Measurements from ENCODE around the gene RAB11B. TPM values are rescaled to one million over a fixed set of nuclear protein-coding genes. Genes with fewer than 3 reads are reported as not detected.

Gene RAB11B
- total RNA-seq, 1 experiment from 2014 or later = 140 TPM

GRCh38 chr19:8446061-8446709 lies 56.0 kb downstream of the RAB11B start:
- Histone ChIP-seq H3K27me3 (ENCODE audit: insufficient read depth, low read length) (no peaks in the 10 kb centered on the region), H3K79me2 (ENCODE audit: insufficient read depth, low read length) (peaks cover 64% of the 10 kb centered on the region), H2AFZ (ENCODE audit: low read depth, low read length, poor library complexity, severe bottlenecking) (no peak overlapping the region), H3K4me2 (ENCODE audit: low read length) (peak overlapping the region; percentile 71), H3K36me3 (ENCODE audit: control insufficient read depth in 1 of 2, insufficient read depth in 2 of 2, low read length in 2 of 2) (peaks cover 18 to 19% of the 10 kb centered on the region in 2 experiments), H3K27ac (ENCODE audit: low read depth, low read length) (peak overlapping the region; percentile 98), H4K20me1 (ENCODE audit: insufficient read depth) (peaks cover 32% of the 10 kb centered on the region; the same call in 1 of the 2 replicates), H3K9me3 (ENCODE audit: control insufficient read depth in 1 of 2, insufficient read depth in 1 of 2, low read depth in 1 of 2, low read length in 2 of 2) (no peaks in the 10 kb centered on the region), H3K4me1 (ENCODE audit: control insufficient read depth in 1 of 2, insufficient read depth in 2 of 2, low read length in 2 of 2) (peaks cover 22 to 54% of the 10 kb centered on the region in 2 experiments), H3K9me2 (ENCODE audit: insufficient read depth) (no peaks in the 10 kb centered on the region), H3K4me3 (replicated peaks in 1 of 2; ENCODE audit: low read depth in 1 of 2, low read length in 2 of 2) (peak overlapping the region; percentile 65 to 78), H3K9ac (ENCODE audit: low read length) (peak overlapping the region; percentile 99)
- no peak for DNase-seq (ENCODE audit: low read depth, low spot score)
- RAD21 ChIA-PET (ENCODE audit: low non-redundant PET in 1 of 2, low total read pairs in 2 of 2, uncharacterized antibody in 2 of 2, unreplicated experiment in 2 of 2) = no interaction called here
- POLR2A ChIA-PET = interaction anchor here (0.6 to 1.0 kb wide), 2 partner anchors 10 to 517 kb away, joined by 3 to 4 read pairs; no protein-coding TSS in a partner anchor
- BruUV-seq (replicated peaks) = TSS peak; percentile 50
- no peak for ATAC-seq
- CTCF ChIA-PET = no interaction called here
- TF ChIP-seq CTCF (IDR thresholded peaks at IDR 0.05 in 2 of 3, conservative IDR thresholded peaks at IDR 0.05 in 1 of 3; ENCODE audit: borderline replicate concordance in 1 of 3, insufficient read depth in 1 of 3, low read depth in 2 of 3, low read length in 2 of 3) (no peak), CEBPB (IDR thresholded peaks at IDR 0.05; ENCODE audit: low read depth) (no peak), ZNF274 (IDR thresholded peaks at IDR 0.05; ENCODE audit: low read depth, low read length) (no peak), CBX3 (IDR thresholded peaks at IDR 0.05; ENCODE audit: low read depth) (no peak), SRF (IDR thresholded peaks at IDR 0.05; ENCODE audit: low read depth) (no peak), POLR2AphosphoS5 (IDR thresholded peaks at IDR 0.05; ENCODE audit: low read depth, low read length) (no peak), SP1 (IDR thresholded peaks at IDR 0.05; ENCODE audit: low read depth) (no peak), SIN3A (IDR thresholded peaks at IDR 0.05; ENCODE audit: low read depth) (no peak), EGR1 (IDR thresholded peaks at IDR 0.05; ENCODE audit: low read depth) (no peak), ELF1 (IDR thresholded peaks at IDR 0.05; ENCODE audit: borderline replicate concordance, low read depth) (no peak)
- TF ChIP-seq, protein P1, sequence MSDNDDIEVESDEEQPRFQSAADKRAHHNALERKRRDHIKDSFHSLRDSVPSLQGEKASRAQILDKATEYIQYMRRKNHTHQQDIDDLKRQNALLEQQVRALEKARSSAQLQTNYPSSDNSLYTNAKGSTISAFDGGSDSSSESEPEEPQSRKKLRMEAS (IDR thresholded peaks at IDR 0.05) = no peak
- intact Hi-C loops (cut with micrococcal nuclease) = loop anchor here (10.0 kb wide), 1 partner anchor 91 kb away; no protein-coding TSS in a partner anchor
